Measurements from ENCODE around the gene SNX13. TPM values are rescaled to one million over a fixed set of nuclear protein-coding genes. Genes with fewer than 3 reads are reported as not detected.

The SNX13 gene
- total and polyA plus RNA-seq, 2 donors (not counting 3 experiments of a cell fraction or from before 2014, with no cell fraction given): 6.1 to 28.5 TPM

- Histone ChIP-seq H4K20me1 (replicated peaks; ENCODE audit: control insufficient read depth, extremely low read depth, insufficient read depth, low read length) (no peaks in the 10 kb centered on the region), H3K9ac (replicated peaks; ENCODE audit: extremely low read depth, insufficient read depth, low read length) (no peak overlapping the region), H2AFZ (ENCODE audit: low read depth, low read length) (no peak overlapping the region), H3K36me3 (ENCODE audit: control insufficient read depth in 2 of 2, extremely low read depth in 1 of 2, insufficient read depth in 2 of 2, low read length in 2 of 2) (no peaks in the 10 kb centered on the region), H3K27ac (ENCODE audit: insufficient read depth, low read depth, low read length) (no peak overlapping the region), H3K9me3 (replicated peaks; ENCODE audit: control insufficient read depth, insufficient read depth, low read length) (no peaks in the 10 kb centered on the region), H3K4me2 (ENCODE audit: insufficient read depth, low read length) (no peak overlapping the region), H3K27me3 (ENCODE audit: control insufficient read depth in 2 of 2, insufficient read depth in 2 of 2, low read length in 2 of 2) (no peaks in the 10 kb centered on the region), H3K4me3 (replicated peaks in 1 of 3; ENCODE audit: insufficient read depth in 1 of 3, low read depth in 1 of 3, low read length in 3 of 3) (no peak overlapping the region), H3K4me1 (ENCODE audit: control insufficient read depth, extremely low read depth, insufficient read depth, low read length) (peaks cover 16% of the 10 kb centered on the region), H3K79me2 (ENCODE audit: control insufficient read depth, insufficient read depth, low read length) (no peaks in the 10 kb centered on the region), H3K9me1 (replicated peaks; ENCODE audit: control insufficient read depth, extremely low read depth, insufficient read depth, low read length) (no peaks in the 10 kb centered on the region)
- POLR2A ChIA-PET: no interaction called here
- no peak for FAIRE-seq
- no TSS peak for BruUV-seq (replicated peaks)
- no peak for DNase-seq (ENCODE audit: low read depth, low spot score)
- intact Hi-C loops (cut with micrococcal nuclease): no loop called here
- dilution Hi-C loops (cut with MboI; ENCODE audit: extremely low pct_ligation_motif_present, low sequenced_read_pairs): no loop called here
- TF ChIP-seq POLR2A (IDR thresholded peaks at IDR 0.05; ENCODE audit: low read depth, low read length) (no peak), FOS (IDR thresholded peaks at IDR 0.05; ENCODE audit: borderline replicate concordance, insufficient read depth, low read length) (no peak), GATA2 (IDR thresholded peaks at IDR 0.05; ENCODE audit: insufficient read depth, insufficient read length, low read depth, low read length) (no peak), POLR2AphosphoS5 (IDR thresholded peaks at IDR 0.05; ENCODE audit: insufficient read depth, low read depth, low read length) (no peak), CTCF (IDR thresholded peaks at IDR 0.05; ENCODE audit: extremely low read depth in 1 of 2, insufficient read depth in 1 of 2, low read depth in 1 of 2, low read length in 2 of 2) (no peak), MAX (IDR thresholded peaks at IDR 0.05; ENCODE audit: insufficient read depth, insufficient read length) (no peak), JUN (IDR thresholded peaks at IDR 0.05; ENCODE audit: borderline replicate concordance, insufficient read depth, insufficient read length, low read depth) (no peak), EZH2 (IDR thresholded peaks at IDR 0.05; ENCODE audit: borderline replicate concordance, low read depth, low read length, severe bottlenecking) (no peak), MYC (IDR thresholded peaks at IDR 0.05; ENCODE audit: low read depth, low read length) (no peak)
- CTCF ChIA-PET: interaction anchor here (1.1 kb wide), 1 partner anchor 9 kb away, joined by 4 read pairs; no protein-coding TSS in a partner anchor
These were observed 160.9 kb downstream of the SNX13 start for GRCh38 chr7:17779381-17779780.
